ENCODE data around the gene SLC7A8. TPM values are rescaled to one million over a fixed set of nuclear protein-coding genes. Genes with fewer than 3 reads are reported as not detected.

SLC7A8 gene
- total and polyA plus RNA-seq, 2 experiments from 2014 or later: 117 to 124 TPM

- TF ChIP-seq REST (IDR thresholded peaks at IDR 0.05; ENCODE audit: unreplicated experiment) (no peak), EZH2 (IDR thresholded peaks at IDR 0.05; ENCODE audit: low read depth, unreplicated experiment) (no peak), EZH2phosphoT487 (IDR thresholded peaks at IDR 0.05; ENCODE audit: unreplicated experiment) (no peak), CREB1 (CRISPR knock-in tag; IDR thresholded peaks at IDR 0.05; ENCODE audit: low read depth) (no peak), JUNB (IDR thresholded peaks at IDR 0.05; ENCODE audit: unreplicated experiment) (no peak), POLR2AphosphoS5 (IDR thresholded peaks at IDR 0.05; ENCODE audit: low read depth) (no peak), ETS1 (IDR thresholded peaks at IDR 0.05) (no peak), STAT1 (IDR thresholded peaks at IDR 0.05; ENCODE audit: unreplicated experiment) (no peak), ZNF331 (CRISPR knock-in tag; IDR thresholded peaks at IDR 0.05; ENCODE audit: low read depth) (no peak)
Observed at GRCh38 chr14:23137813-23138535, 45.5 kb downstream of the SLC7A8 start (continued).

- Histone ChIP-seq H3K27me3 (ENCODE audit: insufficient read depth) (no peaks in the 10 kb centered on the region), H3F3A (replicated peaks; ENCODE audit: low read depth) (no peaks in the 10 kb centered on the region), H3K4me2 (no peak overlapping the region), H2AFZ (no peak overlapping the region), H3K9me2 (ENCODE audit: insufficient read depth) (no peaks in the 10 kb centered on the region), H3K36me3 (ENCODE audit: insufficient read depth) (peaks cover 20% of the 10 kb centered on the region), H3K4me3 (no peak overlapping the region), H3K79me2 (replicated peaks; ENCODE audit: insufficient read depth) (no peaks in the 10 kb centered on the region), H4K20me1 (replicated peaks; ENCODE audit: insufficient read depth) (peaks cover 3% of the 10 kb centered on the region), H3K27ac (ENCODE audit: low read depth) (no peak overlapping the region), H3K4me1 (ENCODE audit: insufficient read depth) (no peaks in the 10 kb centered on the region)
- ATAC-seq (no peak), DNase-seq (ENCODE audit: low spot score) (no peak)
- no peaks in the 10 kb centered on the region for H3K4me1 Mint-ChIP-seq
- no peak overlapping the region for H3K4me3 Mint-ChIP-seq
- H3K27ac Mint-ChIP-seq: peak overlapping the region; percentile 74; the same call in 1 of the 2 replicates
- H3K27me3 Mint-ChIP-seq (ENCODE audit: insufficient read depth, low read depth, poor library complexity): peaks cover 3% of the 10 kb centered on the region
- peaks cover 67% of the 10 kb centered on the region for H3K36me3 Mint-ChIP-seq (ENCODE audit: low read depth)
- H3K9me3 Mint-ChIP-seq: no peaks in the 10 kb centered on the region
- TF ChIP-seq ZNF331 (CRISPR knock-in tag; IDR thresholded peaks at IDR 0.05; ENCODE audit: low read depth) (no peak), REST (IDR thresholded peaks at IDR 0.05; ENCODE audit: unreplicated experiment) (no peak), EZH2phosphoT487 (IDR thresholded peaks at IDR 0.05; ENCODE audit: unreplicated experiment) (no peak), STAT1 (IDR thresholded peaks at IDR 0.05; ENCODE audit: unreplicated experiment) (no peak), CREB1 (CRISPR knock-in tag; IDR thresholded peaks at IDR 0.05; ENCODE audit: low read depth) (no peak), NANOG (IDR thresholded peaks at IDR 0.05; ENCODE audit: borderline replicate concordance) (no peak), CTCF (conservative IDR thresholded peaks at IDR 0.05; ENCODE audit: low read depth in 2 of 2) (no peak), ETS1 (IDR thresholded peaks at IDR 0.05) (no peak), EZH2 (IDR thresholded peaks at IDR 0.05; ENCODE audit: low read depth, unreplicated experiment) (no peak), POLR2AphosphoS5 (IDR thresholded peaks at IDR 0.05; ENCODE audit: low read depth) (no peak), ZNF114 (CRISPR knock-in tag; IDR thresholded peaks at IDR 0.05) (no peak), JUNB (IDR thresholded peaks at IDR 0.05; ENCODE audit: unreplicated experiment) (no peak)
Observed at GRCh38 chr14:23137192-23137812, 46.2 kb downstream of the SLC7A8 start.
